K562 (cell line): ENCODE results near the gene CSKMT. TPM values are rescaled to one million over a fixed set of nuclear protein-coding genes. Genes with fewer than 3 reads are reported as not detected.

Source experiments
- CREBBP ChIP-seq: IDR thresholded peaks from one replicate; pipeline ENCODE4 v1.6.1; 2012; ENCODE audit warnings: low read depth, mild to moderate bottlenecking, control low read depth, inconsistent platforms, low read length
- FOXK2 ChIP-seq, 2 experiments: fragments of 450-650 bp; IDR thresholded peaks in 1 of 2; conservative IDR thresholded peaks in 1 of 2; 2 replicates each; pipeline ENCODE4 v1.6.1; 2016; ENCODE audit warnings: low read depth in 2 of 2, mild to moderate bottlenecking in 1 of 2
- GTF2B ChIP-seq: IDR thresholded peaks from 2 replicates; pipeline ENCODE4 v1.6.1; 2011; ENCODE audit not compliant: insufficient read length; ENCODE audit errors: extremely low read depth
- HOXB6 ChIP-seq: fragments of 250-450 bp; sonication (Bioruptor Pico); IDR thresholded peaks from 2 replicates; pipeline ENCODE4 v1.5.1; 2022; ENCODE audit warnings: mild to moderate bottlenecking, borderline replicate concordance
- NFIC ChIP-seq: fragments of 450-650 bp; IDR thresholded peaks from 2 replicates; pipeline ENCODE4 v1.6.1; 2017; ENCODE audit warnings: mild to moderate bottlenecking, inconsistent platforms
- NUFIP1 ChIP-seq: fragments of 450-650 bp; IDR thresholded peaks from 2 replicates; pipeline ENCODE4 v1.6.1; 2018; ENCODE audit not compliant: partially characterized antibody
- POLR2G ChIP-seq: fragments of 200-400 bp; formaldehyde crosslinking; IDR thresholded peaks from 2 replicates; pipeline ENCODE4 v1.6.1; 2017; ENCODE audit warnings: low read depth, mild to moderate bottlenecking, antibody characterized with exemption, low read length, moderate library complexity
- POU5F1 ChIP-seq: fragments of 150-350 bp; IDR thresholded peaks from 2 replicates; pipeline ENCODE4 v1.6.1; 2014; ENCODE audit warnings: borderline replicate concordance, low read length, low read depth, mild to moderate bottlenecking; ENCODE audit not compliant: partially characterized antibody
- RB1 ChIP-seq: fragments of 450-650 bp; IDR thresholded peaks from 2 replicates; pipeline ENCODE4 v1.6.1; 2017; ENCODE audit warnings: low read depth, mild to moderate bottlenecking
- SP2 ChIP-seq: IDR thresholded peaks from 2 replicates; pipeline ENCODE4 v1.6.1; 2011; ENCODE audit warnings: mild to moderate bottlenecking, low read depth, low read length, moderate library complexity; ENCODE audit not compliant: poor library complexity, severe bottlenecking; ENCODE audit errors: extremely low read depth
- ZC3H4 ChIP-seq: sonication (generic); formaldehyde crosslinking; IDR thresholded peaks from 2 replicates; pipeline ENCODE4 v1.9.0; 2021; ENCODE audit warnings: missing genetic modification reagents, borderline replicate concordance
- ZNF280A ChIP-seq: fragments of 450-650 bp; IDR thresholded peaks from 2 replicates; pipeline ENCODE4 v1.6.1; 2018; ENCODE audit warnings: mild to moderate bottlenecking, low read depth; ENCODE audit not compliant: partially characterized antibody
- polyA plus RNA-seq, 8 experiments: library from polyadenylated mRNA; depleted of rRNA in 4 of 8; stranded (reverse) in 5 of 8; unstranded in 3 of 8; fragments of >200 nt; fragmentation: Nextera tagmentation in 2 of 8; fragmentation: Illumina TruSeq in 1 of 8; extraction: Ambion mirVana in 2 of 8; extraction: Trizol in 1 of 8; gene quantifications; 2 replicates each; pipeline versions ENCODE4 v1.2.1 to v1.2.3, GENCODE V29; 2011 to 2014; ENCODE audit warnings: inconsistent platforms in 1 of 8, missing spikeins in 1 of 8
- total RNA-seq, 7 experiments: library from RNA; depleted of rRNA in 6 of 7; stranded (reverse); fragments of >200 nt in 6 of 7; fragmentation: Illumina TruSeq in 2 of 7; extraction: Trizol in 2 of 7; gene quantifications; 2 replicates each; pipeline versions ENCODE4 v1.2.1 to v1.2.3, GENCODE V29; 2011 to 2021; ENCODE audit warnings: low replicate concordance in 1 of 7
- TF ChIP-seq, protein P1 (sequence below): IDR thresholded peaks from 2 replicates; pipeline ENCODE4 v1.6.1; 2014; ENCODE audit warnings: antibody characterized with exemption
- TF ChIP-seq, protein P2 (sequence below): fragments of 250-450 bp; sonication (Bioruptor Pico); IDR thresholded peaks from 2 replicates; pipeline ENCODE4 v1.5.0; 2022; ENCODE audit warnings: mild to moderate bottlenecking

Gene CSKMT
- total and polyA plus RNA-seq, 9 of the 15 experiments (the other 6 are each of a cell fraction or from before 2014, with no cell fraction given) = 10.3 to 108 (median 27.2) TPM

DNA sequence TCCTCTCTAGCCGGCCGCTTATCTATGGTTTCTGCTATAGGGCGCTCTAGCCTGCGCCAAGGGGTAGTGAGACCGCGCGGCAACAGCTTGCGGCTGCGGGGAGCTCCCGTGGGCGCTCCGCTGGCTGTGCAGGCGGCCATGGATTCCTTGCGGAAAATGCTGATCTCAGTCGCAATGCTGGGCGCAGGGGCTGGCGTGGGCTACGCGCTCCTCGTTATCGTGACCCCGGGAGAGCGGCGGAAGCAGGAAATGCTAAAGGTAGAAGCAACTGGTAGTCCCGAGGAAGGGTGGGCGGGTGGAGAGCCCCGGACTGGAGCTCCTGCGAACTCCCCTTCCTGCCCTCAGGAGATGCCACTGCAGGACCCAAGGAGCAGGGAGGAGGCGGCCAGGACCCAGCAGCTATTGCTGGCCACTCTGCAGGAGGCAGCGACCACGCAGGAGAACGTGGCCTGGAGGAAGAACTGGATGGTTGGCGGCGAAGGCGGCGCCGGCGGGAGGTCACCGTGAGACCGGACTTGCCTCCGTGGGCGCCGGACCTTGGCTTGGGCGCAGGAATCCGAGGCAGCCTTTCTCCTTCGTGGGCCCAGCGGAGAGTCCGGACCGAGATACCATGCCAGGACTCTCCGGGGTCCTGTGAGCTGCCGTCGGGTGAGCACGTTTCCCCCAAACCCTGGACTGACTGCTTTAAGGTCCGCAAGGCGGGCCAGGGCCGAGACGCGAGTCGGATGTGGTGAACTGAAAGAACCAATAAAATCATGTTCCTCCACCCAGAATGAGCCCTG is 6.7 kb downstream of the CSKMT start, which contains the start of the genes LBHD1 and UQCC3 (continued):
- TF ChIP-seq SP2 (peak; percentile 97), NFIC (peak; percentile 49; the same call in 1 of the 2 replicates), CREBBP (no peak), GTF2B (no peak), FOXK2 (conservative IDR thresholded peaks at IDR 0.05 in 1 of 2, IDR thresholded peaks at IDR 0.05 in 1 of 2; ENCODE audit: low read depth in 2 of 2) (peak; percentile 10 to 27; a peak in 2 of 4 replicates), NUFIP1 (no peak), POLR2G (peak; percentile 90), ZNF280A (no peak), RB1 (peak; percentile 58; the same call in 1 of the 2 replicates), POU5F1 (peak; percentile 8), ZC3H4 (CRISPR knock-in tag) (0 out of 2 replicates have a peak, but pooled peaks have one; percentile 69), HOXB6 (CRISPR knock-in tag) (no peak)
- TF ChIP-seq, protein P1, sequence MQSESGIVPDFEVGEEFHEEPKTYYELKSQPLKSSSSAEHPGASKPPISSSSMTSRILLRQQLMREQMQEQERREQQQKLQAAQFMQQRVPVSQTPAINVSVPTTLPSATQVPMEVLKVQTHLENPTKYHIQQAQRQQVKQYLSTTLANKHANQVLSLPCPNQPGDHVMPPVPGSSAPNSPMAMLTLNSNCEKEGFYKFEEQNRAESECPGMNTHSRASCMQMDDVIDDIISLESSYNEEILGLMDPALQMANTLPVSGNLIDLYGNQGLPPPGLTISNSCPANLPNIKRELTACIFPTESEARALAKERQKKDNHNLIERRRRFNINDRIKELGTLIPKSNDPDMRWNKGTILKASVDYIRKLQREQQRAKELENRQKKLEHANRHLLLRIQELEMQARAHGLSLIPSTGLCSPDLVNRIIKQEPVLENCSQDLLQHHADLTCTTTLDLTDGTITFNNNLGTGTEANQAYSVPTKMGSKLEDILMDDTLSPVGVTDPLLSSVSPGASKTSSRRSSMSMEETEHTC = 0 out of 2 replicates have a peak, but pooled peaks have one; percentile 12
- TF ChIP-seq, protein P2, sequence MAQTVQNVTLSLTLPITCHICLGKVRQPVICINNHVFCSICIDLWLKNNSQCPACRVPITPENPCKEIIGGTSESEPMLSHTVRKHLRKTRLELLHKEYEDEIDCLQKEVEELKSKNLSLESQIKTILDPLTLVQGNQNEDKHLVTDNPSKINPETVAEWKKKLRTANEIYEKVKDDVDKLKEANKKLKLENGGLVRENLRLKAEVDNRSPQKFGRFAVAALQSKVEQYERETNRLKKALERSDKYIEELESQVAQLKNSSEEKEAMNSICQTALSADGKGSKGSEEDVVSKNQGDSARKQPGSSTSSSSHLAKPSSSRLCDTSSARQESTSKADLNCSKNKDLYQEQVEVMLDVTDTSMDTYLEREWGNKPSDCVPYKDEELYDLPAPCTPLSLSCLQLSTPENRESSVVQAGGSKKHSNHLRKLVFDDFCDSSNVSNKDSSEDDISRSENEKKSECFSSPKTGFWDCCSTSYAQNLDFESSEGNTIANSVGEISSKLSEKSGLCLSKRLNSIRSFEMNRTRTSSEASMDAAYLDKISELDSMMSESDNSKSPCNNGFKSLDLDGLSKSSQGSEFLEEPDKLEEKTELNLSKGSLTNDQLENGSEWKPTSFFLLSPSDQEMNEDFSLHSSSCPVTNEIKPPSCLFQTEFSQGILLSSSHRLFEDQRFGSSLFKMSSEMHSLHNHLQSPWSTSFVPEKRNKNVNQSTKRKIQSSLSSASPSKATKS (CRISPR knock-in tag) = no peak
